Measurements from ENCODE around the gene ARHGAP33.
A peak's percentile ranks its signal among the peaks of the same experiment; 100 is the strongest.
"Not testable (repeated sequence)": the region's sequence is repeated elsewhere in the genome, so short reads cannot be mapped to it uniquely, and the experiment has no call there.

The ARHGAP33 gene

DNA sequence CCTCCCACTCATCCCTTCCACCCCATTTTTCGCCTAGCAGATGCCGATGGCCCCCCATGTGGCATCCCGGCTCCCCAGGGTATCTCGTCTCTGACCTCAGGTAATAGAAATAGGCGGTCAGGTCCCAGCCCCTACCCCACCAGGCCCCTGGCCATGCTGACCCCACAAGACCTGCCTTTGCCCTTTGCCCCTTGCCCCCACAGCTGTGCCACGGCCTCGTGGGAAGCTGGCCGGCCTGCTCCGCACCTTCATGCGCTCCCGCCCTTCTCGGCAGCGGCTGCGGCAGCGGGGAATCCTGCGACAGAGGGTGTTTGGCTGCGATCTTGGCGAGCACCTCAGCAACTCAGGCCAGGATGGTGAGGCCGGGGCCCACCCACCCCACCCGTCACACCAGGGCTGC is 5.4 kb downstream of the ARHGAP33 start:
- no peak for DNase-seq

DNA sequence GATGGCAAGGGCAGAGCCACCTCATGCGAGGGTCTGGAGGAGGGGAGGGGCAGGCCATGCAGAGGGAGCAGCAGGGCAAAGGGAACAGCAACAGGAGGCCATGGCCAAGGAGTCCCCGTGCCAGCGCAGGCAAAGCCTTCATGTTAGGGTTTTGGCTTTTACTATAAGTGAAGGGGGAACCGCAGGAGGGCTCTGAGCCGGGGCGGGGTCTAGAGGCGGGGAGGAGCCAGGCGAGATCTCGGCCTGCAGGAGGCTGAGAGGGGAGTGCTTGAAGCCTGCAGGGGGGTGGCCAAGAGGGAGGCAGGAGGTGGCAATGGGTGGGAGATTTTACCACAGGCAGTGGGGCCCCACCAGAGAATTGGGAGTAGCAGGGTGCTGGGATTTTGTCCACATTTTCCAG is 6.3 kb downstream of the ARHGAP33 start:
- DNase-seq = no peak

DNA sequence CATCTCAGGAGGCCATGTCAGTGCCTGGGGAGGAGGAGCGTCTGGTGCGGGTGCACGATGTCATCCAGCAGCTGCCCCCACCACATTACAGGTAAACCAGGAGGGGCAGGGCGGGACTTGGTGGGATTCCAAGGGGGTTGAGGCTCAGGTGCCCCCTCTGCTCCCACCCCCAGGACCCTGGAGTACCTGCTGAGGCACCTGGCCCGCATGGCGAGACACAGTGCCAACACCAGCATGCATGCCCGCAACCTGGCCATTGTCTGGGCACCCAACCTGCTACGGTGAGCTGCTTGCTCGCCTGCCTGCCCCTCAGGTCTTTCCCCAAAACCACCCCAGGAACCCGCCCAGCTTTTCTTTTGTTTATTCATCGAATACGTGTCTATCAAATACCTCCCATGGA is 7.2 kb downstream of the ARHGAP33 start:
- no peak for DNase-seq

DNA sequence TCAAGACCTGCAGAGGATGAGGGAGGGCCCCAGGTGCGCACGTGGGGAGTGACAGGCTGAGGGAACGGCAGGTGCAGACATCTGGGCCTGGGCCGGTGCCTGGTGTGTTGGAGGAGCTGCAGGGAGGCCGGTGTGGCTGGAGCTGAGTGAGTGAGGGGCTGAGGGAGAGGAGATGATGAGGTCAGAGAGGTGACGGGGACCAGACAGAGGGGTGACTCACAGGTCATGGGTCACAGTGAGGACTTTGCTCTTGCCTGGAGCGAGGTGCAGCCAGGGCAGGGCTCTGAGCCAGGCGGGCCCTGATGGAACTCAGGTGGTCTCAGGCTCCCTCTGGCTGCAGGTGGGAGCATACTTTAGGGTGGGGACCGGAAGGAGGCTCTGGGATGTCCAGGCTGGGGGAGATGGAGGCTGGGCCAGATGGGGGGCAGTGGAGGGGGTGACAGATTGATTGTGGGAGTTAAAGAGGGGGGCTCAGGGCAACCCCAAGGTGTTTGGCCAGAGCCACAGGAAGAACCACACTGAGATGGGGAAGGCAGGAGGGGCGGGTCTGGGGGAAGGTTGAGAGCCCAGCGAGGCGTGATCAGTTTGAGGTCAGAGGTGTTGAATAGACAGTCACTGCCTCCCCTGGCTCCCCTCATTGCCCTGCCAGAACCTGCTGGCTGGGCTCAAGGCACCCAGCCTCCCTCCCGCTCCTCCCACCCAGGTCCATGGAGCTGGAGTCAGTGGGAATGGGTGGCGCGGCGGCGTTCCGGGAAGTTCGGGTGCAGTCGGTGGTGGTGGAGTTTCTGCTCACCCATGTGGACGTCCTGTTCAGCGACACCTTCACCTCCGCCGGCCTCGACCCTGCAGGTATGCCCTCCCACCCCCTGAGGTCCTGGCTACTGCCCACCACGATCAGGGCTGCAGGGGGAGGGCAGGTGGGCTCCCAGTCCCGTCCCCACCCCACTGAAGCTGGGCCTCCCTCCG is 8.4 kb downstream of the ARHGAP33 start:
- DNase-seq = no peak

DNA sequence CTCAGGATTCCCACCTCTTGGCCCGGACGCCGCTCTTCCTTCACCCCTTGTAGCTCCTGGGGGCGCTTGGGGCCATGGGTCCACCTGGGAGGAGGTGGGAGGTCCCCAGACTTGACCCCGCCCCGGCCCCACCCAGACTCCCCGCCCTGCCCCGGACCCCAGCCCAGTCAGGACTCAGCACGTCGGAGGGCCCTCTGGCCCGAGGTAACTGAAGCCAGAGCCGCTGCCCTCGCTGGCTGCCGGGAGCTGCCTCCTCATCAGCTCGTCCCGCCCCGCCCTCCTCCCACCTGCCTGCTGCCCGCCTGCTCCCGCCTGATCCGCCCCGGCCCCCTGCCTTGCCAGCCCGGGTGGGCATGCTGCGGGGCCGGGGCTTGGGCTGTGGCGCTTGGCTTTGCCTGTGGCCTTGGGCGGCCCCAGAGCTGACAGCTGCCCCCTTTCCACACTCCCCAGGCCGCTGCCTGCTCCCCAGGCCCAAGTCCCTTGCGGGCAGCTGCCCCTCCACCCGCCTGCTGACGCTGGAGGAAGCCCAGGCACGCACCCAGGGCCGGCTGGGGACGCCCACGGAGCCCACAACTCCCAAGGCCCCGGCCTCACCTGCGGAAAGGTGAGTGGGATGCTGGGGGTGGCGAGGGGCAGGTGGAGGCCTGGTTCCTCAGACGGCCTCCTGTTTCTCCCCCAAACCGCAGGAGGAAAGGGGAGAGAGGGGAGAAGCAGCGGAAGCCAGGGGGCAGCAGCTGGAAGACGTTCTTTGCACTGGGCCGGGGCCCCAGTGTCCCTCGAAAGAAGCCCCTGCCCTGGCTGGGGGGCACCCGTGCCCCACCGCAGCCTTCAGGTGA is 9.4 kb downstream of the ARHGAP33 start:
- DNase-seq = no peak

DNA sequence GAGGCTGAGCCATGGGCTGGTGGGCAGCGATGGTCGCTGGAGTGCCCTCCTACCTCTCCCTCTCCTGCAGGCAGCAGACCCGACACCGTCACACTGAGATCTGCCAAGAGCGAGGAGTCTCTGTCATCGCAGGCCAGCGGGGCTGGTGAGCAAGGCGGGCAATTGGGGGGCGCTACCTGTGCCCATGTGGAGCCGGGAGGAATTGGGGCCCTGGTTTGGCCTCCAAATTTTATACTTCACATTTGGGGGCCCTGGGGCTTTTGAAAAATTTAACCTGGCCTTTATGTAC is 9.9 kb downstream of the ARHGAP33 start:
- no peak for DNase-seq

DNA sequence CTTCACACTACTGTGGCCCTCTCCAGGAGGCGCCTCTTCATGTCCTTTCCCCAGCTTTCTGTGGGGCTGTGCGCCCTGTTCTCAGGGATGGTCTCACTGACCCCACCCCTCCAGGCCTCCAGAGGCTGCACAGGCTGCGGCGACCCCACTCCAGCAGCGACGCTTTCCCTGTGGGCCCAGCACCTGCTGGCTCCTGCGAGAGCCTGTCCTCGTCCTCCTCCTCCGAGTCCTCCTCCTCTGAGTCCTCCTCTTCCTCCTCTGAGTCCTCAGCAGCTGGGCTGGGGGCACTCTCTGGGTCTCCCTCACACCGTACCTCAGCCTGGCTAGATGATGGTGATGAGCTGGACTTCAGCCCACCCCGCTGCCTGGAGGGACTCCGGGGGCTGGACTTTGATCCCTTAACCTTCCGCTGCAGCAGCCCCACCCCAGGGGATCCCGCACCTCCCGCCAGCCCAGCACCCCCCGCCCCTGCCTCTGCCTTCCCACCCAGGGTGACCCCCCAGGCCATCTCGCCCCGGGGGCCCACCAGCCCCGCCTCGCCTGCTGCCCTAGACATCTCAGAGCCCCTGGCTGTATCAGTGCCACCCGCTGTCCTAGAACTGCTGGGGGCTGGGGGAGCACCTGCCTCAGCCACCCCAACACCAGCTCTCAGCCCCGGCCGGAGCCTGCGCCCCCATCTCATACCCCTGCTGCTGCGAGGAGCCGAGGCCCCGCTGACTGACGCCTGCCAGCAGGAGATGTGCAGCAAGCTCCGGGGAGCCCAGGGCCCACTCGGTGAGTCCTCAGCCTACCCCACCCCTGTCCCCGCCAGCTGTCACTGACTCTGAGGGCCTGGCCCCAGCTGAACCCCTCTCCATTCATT is 11.2 kb downstream of the ARHGAP33 start:
- no peak for DNase-seq

DNA sequence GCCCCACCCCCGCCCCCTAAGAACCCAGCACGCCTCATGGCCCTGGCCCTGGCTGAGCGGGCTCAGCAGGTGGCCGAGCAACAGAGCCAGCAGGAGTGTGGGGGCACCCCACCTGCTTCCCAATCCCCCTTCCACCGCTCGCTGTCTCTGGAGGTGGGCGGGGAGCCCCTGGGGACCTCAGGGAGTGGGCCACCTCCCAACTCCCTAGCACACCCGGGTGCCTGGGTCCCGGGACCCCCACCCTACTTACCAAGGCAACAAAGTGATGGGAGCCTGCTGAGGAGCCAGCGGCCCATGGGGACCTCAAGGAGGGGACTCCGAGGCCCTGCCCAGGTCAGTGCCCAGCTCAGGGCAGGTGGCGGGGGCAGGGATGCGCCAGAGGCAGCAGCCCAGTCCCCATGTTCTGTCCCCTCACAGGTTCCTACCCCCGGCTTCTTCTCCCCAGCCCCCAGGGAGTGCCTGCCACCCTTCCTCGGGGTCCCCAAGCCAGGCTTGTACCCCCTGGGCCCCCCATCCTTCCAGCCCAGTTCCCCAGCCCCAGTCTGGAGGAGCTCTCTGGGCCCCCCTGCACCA is 11.9 kb downstream of the ARHGAP33 start:
- no peak for DNase-seq

DNA sequence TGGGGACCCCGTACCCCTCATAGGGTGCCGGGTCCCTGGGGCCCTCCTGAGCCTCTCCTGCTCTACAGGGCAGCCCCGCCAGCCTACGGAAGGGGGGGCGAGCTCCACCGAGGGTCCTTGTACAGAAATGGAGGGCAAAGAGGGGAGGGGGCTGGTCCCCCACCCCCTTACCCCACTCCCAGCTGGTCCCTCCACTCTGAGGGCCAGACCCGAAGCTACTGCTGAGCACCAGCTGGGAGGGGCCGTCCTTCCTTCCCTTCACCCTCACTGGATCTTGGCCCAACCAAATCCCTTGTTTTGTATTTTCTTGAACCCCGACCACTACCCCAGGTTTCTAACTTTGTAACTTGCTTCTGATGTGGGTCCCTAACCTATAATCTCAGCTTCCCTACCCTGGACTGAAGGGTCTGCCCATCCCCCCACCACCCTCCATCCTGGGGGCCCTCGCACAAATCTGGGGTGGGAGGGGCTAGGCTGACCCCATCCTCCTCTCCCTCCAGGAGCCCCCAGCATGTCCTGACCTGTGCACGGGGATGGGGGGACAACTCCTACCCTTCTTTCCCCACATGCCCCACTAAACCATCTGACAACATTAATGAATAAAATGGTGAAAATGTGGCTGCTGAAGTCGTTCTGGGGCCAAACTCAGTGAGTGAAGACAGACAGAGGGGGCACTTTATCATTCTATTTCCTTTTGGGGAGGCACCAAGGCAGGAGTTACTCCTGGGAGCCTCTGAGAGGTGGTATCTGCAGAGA is 13.0 kb downstream of the ARHGAP33 start:
- DNase-seq = no peak

DNA sequence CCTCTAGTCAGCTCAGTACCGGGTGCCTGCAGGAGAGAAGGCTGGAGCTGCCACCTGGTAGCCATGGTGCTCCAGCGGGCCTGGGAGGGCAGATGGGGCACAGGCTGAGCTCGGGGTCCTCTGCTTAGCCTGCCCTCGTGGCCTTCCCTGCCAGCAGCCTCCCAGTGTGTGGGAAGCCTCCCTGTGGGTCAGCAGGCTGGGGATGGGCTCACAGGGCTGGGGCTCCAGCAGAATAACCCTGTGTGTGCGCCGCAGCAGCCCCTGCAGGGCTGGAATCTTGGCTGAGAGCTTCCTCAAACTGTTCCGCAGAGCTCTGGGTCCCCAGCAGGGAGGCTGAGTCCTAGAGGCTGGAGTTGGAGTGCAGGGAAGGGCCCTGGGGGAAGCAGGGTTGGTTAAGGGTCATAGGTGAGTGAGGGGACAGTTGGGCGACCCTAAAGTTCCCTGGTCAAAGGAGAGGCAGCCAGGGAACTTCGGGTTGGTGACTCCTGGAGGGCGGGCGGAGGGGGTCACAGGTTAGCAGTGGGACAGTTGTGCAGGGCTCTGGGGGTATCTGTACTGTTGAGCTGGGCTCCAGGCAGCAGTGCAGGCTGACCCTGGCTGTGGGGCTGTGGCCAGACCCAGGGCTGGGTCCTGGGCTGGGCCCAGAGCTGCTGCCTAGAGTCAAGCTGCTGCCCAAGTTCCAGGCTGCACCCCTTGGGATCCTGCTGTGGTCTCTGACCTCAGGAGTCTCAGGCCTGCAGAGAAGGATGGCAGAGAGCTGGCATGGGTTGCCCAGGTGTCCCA is 14.0 kb downstream of the ARHGAP33 start:
- no peak for DNase-seq

DNA sequence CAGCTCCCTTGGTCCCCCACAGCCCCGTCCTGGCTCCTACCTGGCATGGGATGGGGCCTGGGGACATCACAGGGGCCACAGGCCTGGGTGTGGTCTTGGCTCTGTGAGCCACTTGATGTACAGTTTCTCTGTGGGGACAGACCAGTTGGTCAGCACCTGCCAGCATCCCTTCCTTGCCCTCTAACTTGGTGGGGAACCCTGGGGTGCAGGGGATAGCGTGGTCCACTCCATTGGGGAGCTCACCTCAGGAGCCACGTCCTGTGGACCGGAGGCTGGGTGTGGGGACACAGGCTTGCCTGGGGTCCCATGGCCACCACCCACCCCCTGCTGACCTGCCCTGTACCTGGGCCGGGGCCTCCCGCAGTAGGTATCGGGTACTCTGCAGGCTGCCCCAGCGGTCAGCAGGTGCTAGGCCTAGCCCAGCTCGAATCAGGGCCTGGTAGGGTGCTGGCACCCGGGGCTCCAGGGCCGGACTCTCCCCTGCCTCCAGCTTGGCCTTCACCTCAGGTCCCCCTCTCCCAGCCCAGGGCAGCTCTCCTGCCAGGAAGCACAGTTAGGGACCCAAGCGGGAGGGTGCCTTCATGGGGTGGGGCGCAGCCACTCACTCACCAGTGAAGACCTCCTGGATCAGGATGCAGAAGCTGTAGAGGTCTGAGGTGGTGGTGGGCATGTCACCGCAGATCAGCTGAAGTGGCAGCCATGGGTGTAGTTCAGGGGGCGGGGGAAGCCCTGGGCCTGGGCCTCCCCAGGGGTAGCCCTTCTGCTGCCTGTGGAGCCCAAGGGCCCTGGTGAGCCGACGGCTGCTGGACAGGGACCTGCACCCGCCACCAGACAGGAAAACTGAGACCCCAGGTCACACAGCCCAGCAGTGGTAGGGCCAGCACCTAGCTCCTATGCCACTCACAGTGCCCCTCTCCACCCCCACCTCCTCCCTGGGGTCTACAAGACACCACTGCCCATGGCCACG is 14.9 kb downstream of the ARHGAP33 start:
- no peak for DNase-seq

DNA sequence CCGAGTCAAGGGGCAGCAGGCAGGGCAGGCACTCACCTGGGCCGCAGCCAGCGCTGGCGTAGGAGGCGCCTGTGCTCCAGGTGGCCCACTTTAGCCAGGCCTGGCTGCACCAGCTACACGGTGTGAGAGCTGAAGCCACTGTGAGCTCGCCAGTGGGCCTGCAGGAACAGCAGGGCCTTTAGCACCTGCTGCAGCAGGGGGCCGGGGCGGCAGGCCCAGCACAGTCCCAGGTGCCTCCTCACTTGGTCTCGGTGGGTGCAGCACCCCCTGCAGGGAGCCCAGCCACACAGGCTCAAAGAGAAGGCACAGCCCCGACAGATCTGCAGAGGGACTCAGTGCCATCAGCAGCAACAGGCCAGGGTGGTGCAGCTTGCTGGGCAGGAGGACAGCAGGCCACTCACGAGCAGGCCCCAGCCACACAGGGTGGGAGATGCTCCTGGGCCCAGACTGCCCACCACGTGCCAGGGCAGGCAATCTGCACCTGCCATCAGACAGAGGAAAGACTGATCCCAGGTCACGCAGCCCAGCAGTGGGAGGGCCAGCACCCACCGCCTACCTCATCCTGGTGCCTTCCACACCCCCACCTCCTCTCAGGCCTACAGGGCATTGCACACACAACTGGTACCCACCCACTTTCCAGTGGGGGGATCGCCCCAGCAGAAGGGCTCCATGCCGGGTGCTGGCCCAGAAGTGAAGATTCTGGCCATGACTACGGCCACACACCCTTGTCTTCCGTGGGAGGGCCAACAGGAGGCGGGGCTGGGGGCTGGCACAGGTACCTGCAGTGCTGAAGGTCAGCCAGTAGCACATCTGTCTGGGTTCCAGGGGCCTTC is 15.8 kb downstream of the ARHGAP33 start:
- peak; percentile 25 for DNase-seq

DNA sequence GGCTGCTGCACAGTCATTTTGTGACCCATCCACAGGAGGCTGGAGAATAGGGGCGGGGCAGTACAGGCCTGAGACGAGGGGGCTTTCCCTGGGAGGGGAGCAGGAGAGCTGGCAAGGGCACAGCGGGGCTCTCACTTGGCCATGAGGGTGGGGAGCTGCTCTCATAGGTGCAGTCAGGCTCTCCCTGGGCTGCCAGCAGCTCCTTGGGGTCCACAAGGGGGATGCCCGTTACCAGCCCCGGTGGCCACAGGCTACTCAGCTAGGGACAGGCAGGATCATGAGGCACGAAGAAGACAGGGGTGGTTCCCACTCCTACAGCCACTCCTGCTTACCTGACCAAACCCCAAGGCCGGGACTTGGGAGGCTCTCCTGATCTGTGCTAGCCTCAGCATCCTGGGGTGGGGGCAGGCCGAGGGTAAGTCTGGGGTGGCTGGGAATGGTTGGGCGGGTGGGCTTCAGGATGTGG is 16.5 kb downstream of the ARHGAP33 start:
- no peak for DNase-seq

DNA sequence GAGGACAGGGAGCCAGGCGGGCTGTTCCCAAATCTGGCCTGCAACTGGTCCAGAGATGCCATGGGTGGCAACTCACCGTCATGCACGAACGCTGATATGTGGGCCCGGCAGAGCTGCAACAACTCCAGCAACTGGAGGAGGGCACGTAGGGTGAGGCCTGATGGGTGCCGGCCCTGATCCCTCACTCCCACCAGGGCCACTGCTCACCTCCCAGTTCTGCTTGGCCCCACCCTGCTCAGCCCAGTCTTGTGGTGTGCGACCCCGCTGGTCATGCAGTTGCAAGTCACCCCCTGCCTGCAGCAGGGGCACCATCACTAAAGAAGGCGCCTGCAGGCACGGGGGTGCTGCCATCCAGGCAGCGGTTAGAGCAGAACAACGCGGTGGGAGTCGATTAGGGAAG is 16.9 kb downstream of the ARHGAP33 start:
- DNase-seq = no peak

DNA sequence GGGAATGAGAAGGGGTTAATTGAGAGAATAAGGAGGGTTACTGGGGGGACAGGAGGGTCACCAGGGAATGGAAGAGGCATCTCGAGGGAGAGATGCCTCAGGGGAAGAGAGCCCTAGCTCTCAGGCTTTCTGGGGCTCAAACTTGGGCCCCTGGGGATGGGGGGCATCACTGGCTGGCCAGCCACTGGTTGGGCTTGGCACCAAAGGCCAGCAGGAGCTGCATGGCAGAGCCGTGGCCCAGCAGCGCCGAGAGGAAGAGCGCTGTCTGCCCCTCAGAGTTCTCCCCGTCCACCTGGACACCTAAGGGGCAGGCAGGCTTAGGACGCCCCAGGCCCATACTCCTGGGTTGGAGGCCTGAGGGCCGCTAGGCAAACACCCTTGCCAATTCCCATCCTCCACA is 17.5 kb downstream of the ARHGAP33 start:
- no peak for DNase-seq

DNA sequence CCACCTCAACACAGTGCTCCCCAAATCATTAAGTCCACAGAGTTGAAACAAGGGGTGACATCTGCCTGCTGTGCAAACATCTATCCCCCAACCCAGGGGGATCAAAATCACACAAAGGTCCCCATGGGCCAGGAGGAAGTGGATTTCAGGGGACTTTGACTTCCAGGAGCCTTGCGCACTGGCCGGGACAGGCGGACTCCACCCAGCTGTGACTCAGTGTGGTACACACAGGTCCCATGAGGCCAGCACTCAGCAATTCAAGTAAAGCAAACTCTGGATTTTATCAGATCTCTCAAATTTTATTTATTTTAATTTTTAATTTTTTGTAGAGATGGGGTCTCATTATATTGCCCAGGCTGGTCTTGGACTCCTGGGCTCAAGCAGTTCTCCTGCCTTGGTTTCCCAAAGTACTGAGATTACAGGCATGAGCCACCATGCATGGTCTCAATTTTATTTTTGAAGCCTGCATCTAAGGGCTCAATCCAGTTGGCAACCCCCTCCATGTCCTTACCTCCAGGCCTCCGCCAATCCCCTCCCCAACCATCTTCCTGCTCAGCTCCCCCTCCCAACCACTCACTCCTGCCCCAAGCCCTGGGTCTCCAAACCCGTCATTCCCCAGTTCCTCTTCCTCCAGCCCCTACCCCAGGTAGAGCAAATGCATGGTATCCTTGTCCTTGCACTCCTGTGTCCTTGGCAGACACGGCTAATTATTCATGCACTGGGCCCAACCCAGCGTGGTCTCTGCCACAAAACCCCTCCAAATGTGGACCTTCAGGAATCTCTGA is 18.2 kb downstream of the ARHGAP33 start:
- DNase-seq = no peak

DNA sequence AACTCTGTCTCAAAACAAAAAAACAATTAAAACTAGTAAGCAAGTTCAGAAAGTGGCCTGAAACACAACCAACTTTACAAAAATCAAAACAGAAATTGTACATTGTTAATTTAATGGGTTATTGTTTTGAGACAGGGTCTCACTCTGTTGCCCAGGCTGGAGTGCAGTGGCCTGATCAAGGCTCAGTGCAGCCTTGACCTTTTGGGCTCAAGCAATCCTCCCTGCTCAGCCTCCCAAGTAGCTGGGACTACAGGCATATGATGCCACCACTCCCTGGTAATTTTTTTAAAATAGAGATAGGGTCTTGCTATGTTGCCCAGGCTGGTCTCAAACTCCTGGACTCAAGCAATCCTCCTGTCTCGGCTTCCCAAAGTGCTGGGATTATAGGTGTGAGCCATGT is 20.2 kb downstream of the ARHGAP33 start:
- DNase-seq = not testable (repeated sequence)

Measured in SHP77 treated with DMSO at 0.1 percent for 48 hours (cell line).